ENCODE results near the gene FOXP1. TPM values are rescaled to one million over a fixed set of nuclear protein-coding genes. Genes with fewer than 3 reads are reported as not detected.

FOXP1 gene
- total RNA-seq, 3 donors from 2014 or later: 61.9 to 267 (median 146) TPM

DNA sequence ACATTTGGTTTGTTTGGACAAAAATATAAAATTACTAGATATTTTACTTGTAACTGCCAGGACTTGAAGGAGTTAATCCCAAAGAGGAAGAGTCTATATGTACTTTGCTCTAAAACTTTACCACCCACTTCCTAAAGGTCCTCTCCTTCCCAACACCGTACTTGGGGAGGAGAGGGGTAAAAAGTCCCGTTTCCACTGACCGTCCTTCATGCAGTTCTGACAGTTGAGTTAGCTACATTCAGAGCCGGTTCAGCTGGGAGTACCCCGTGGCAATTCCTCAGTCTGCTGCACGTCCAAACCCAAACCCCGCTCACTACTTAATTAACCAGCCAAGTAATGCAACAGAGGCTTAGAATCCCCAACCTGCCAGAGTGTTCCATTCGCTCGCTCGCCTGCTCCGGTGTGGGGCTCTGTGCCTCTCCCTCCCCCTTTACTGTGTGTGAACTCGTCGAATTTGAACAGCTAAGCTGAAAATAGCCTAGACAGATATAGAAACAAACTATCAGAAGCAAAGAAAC lies 519.7 kb downstream of the FOXP1 start:
- DNase-seq (ENCODE audit: low spot score in 2 of 2): no peak
- peak in 1 of 3 donors; percentile 31 for TF ChIP-seq POLR2AphosphoS5 (IDR thresholded peaks at IDR 0.05)
- TF ChIP-seq CTCF (IDR thresholded peaks at IDR 0.05): no peak
- TF ChIP-seq POLR2A (IDR thresholded peaks at IDR 0.05): no peak
- Histone ChIP-seq H3K4me1 (no peaks in the 10 kb centered on the region), H3K27ac (peak overlapping the region; percentile 98), H3K36me3 (no peaks in the 10 kb centered on the region), H3K9me3 (no peaks in the 10 kb centered on the region), H3K27me3 (no peaks in the 10 kb centered on the region), H3K4me3 (peak overlapping the region; percentile 70 to 83 (median 77))
- intact Hi-C loops (cut with DNase I; ENCODE audit: low total_unique reads): loop anchor here (10.0 kb wide), 2 partner anchors 79 to 241 kb away; no protein-coding TSS in a partner anchor

DNA sequence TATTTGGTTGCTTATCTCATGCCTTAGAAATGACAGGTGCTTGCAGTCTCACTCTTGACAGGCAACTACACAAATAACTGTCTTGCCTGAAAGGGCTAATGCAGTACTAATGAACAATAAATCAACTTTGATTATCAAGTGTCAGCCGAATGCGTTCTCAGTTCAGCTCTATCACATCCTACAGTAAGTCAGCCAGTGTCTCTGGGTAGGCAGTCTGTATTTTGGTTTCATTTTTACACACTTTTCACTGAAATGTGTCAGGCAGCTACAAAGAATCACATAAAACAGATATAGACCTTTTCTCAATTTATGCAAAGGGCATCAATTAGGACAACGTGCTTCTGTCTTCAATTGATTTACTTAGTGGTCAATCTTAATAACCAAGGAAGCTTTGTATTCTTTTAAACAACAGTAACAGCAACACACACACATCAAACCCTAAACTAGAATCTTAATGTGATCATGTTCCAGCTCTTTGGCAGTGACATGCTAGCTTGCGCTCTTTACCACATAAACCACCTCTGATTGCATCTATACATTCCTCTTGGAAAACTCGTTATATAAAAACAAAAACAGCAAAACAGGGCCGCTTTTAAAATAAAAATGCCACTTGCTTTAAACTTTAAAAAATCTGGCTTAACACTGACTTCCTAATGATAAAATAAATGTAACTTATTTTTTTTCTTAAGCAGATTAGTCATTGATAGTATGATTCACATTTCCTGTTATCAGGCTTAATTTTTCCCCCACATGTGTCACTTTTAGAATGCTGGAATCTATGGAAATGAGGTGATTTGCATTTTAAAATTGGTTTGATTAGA lies 520.4 kb downstream of the FOXP1 start:
- Histone ChIP-seq H3K9me3 (no peaks in the 10 kb centered on the region), H3K27me3 (no peaks in the 10 kb centered on the region), H3K4me3 (peak overlapping the region; percentile 70 to 83 (median 77)), H3K27ac (peak overlapping the region; percentile 98), H3K4me1 (no peaks in the 10 kb centered on the region), H3K36me3 (no peaks in the 10 kb centered on the region)
- no peak for DNase-seq (ENCODE audit: low spot score in 2 of 2)
- intact Hi-C loops (cut with DNase I; ENCODE audit: low total_unique reads): loop anchor here (10.0 kb wide), 2 partner anchors 78 to 242 kb away; no protein-coding TSS in a partner anchor
- no peak for TF ChIP-seq POLR2A (IDR thresholded peaks at IDR 0.05)
- TF ChIP-seq CTCF (IDR thresholded peaks at IDR 0.05): no peak

DNA sequence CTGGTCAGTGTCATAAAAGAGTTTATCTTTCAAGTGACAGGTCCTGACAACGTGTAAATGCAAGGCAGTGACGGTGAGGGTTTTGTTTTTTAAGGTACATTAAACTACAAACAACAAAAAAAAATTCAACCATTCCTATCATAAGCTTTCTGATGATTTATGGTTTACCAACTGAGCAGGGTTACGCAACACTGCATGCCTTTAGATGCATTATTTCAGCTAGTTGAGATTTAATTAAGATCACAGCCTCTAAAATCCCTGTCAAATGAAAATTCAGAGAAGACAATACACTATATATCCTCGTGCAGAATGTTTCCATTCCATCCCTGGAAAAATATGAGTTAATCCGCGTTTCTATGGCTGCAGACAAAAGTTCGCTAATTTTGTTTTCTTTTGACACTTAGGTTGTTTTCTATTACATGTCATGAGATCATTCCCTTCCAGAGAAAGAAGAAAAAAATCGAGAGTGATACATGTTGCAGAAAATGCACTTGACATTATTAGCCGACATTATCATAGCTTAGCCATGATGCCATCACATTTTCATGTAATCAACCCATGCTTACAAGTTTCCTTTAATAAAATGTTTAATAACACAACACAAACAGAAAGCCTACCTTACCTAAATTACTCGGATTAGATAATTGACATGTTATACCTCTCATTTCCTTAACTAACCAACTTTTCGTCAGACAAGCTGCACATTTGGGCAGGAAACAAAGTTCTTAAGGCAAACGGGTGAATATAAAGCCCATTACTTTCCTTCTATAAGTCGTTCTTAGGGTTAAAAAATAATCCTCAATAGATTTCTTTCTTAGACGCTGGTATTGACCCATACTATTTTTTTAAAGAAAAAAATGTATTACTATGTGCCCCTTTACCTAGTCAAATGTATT lies 521.2 kb downstream of the FOXP1 start:
- Histone ChIP-seq H3K27ac (peak overlapping the region; percentile 98), H3K27me3 (no peaks in the 10 kb centered on the region), H3K36me3 (no peaks in the 10 kb centered on the region), H3K4me3 (peak overlapping the region; percentile 70 to 83 (median 77)), H3K9me3 (no peaks in the 10 kb centered on the region), H3K4me1 (no peaks in the 10 kb centered on the region)
- DNase-seq (ENCODE audit: low spot score in 2 of 2): no peak
- no peak for TF ChIP-seq CTCF (IDR thresholded peaks at IDR 0.05)
- TF ChIP-seq POLR2AphosphoS5 (IDR thresholded peaks at IDR 0.05): no peak
- TF ChIP-seq POLR2A (IDR thresholded peaks at IDR 0.05): no peak
- intact Hi-C loops (cut with DNase I; ENCODE audit: low total_unique reads): loop anchor here (10.0 kb wide), 2 partner anchors 77 to 243 kb away; no protein-coding TSS in a partner anchor

- DNase-seq (ENCODE audit: low spot score in 2 of 2): no peak
Measured at GRCh38 chr3:71061581-71061980, 521.9 kb downstream of the FOXP1 start.

More at GRCh38 chr3:71061581-71061980, 521.9 kb downstream of the FOXP1 start:
- no peaks in the 10 kb centered on the region for H3K27me3 ChIP-seq
- TF ChIP-seq POLR2AphosphoS5 (IDR thresholded peaks at IDR 0.05): no peak
- TF ChIP-seq CTCF (IDR thresholded peaks at IDR 0.05): no peak
- no peak for TF ChIP-seq POLR2A (IDR thresholded peaks at IDR 0.05)
- H3K36me3 ChIP-seq: no peaks in the 10 kb centered on the region
- intact Hi-C loops (cut with DNase I; ENCODE audit: low total_unique reads): loop anchor here (10.0 kb wide), 2 partner anchors 77 to 243 kb away; no protein-coding TSS in a partner anchor
- no peaks in the 10 kb centered on the region for H3K4me1 ChIP-seq
- peak overlapping the region; percentile 70 to 83 (median 77) for H3K4me3 ChIP-seq
- peak overlapping the region; percentile 98 for H3K27ac ChIP-seq
- no peaks in the 10 kb centered on the region for H3K9me3 ChIP-seq

Measured in breast epithelium (tissue), 4 donors.